GM06990 (cell line): ENCODE results near the gene STK24.
A peak's percentile ranks its signal among the peaks of the same experiment; 100 is the strongest.

ENCODE experiments used
- DNase-seq: peaks from one replicate; pipeline ENCODE4 v3.0.0-alpha.2; 2011; ENCODE audit not compliant: insufficient read length; ENCODE audit errors: extremely low read depth
- H3K27me3 ChIP-seq: replicated peaks from 2 replicates; pipeline ENCODE4 v1.6.0; 2011; ENCODE audit warnings: low read length; ENCODE audit not compliant: control insufficient read depth, insufficient read depth
- H3K36me3 ChIP-seq: 2 replicates; pipeline ENCODE4 v1.5.1; 2011; ENCODE audit warnings: low read length; ENCODE audit not compliant: control insufficient read depth, insufficient read depth
- H3K4me3 ChIP-seq: replicated peaks from 2 replicates; pipeline ENCODE4 v1.5.1; 2011; ENCODE audit warnings: low read depth, mild to moderate bottlenecking, control low read depth, low read length
- TF ChIP-seq, protein P1 (sequence below): IDR thresholded peaks from 2 replicates; pipeline ENCODE4 v1.5.1; 2011; ENCODE audit warnings: low read length, control low read depth, mild to moderate bottlenecking, inconsistent platforms; ENCODE audit not compliant: insufficient read depth, poor library complexity, severe bottlenecking

Gene STK24

GRCh38 chr13:98548230-98548629, 28.7 kb downstream of the STK24 start:
- TF ChIP-seq, protein P1, sequence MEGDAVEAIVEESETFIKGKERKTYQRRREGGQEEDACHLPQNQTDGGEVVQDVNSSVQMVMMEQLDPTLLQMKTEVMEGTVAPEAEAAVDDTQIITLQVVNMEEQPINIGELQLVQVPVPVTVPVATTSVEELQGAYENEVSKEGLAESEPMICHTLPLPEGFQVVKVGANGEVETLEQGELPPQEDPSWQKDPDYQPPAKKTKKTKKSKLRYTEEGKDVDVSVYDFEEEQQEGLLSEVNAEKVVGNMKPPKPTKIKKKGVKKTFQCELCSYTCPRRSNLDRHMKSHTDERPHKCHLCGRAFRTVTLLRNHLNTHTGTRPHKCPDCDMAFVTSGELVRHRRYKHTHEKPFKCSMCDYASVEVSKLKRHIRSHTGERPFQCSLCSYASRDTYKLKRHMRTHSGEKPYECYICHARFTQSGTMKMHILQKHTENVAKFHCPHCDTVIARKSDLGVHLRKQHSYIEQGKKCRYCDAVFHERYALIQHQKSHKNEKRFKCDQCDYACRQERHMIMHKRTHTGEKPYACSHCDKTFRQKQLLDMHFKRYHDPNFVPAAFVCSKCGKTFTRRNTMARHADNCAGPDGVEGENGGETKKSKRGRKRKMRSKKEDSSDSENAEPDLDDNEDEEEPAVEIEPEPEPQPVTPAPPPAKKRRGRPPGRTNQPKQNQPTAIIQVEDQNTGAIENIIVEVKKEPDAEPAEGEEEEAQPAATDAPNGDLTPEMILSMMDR = no peak
- H3K36me3 ChIP-seq = peaks cover 7% of the 10 kb centered on the region
- no peak for DNase-seq
- H3K4me3 ChIP-seq = no peak overlapping the region
- H3K27me3 ChIP-seq = no peaks in the 10 kb centered on the region

- H3K36me3 ChIP-seq = peaks cover 7% of the 10 kb centered on the region
- TF ChIP-seq, protein P1 = no peak
- H3K4me3 ChIP-seq = no peak overlapping the region
- DNase-seq = no peak
- no peaks in the 10 kb centered on the region for H3K27me3 ChIP-seq
Observed at GRCh38 chr13:98547455-98547854, 29.5 kb downstream of the STK24 start.

GRCh38 chr13:98546402-98546801, 30.5 kb downstream of the STK24 start:
- no peak overlapping the region for H3K4me3 ChIP-seq
- TF ChIP-seq, protein P1 = no peak

GRCh38 chr13:98544104-98544710, 32.7 kb downstream of the STK24 start:
- no peaks in the 10 kb centered on the region for H3K27me3 ChIP-seq
- no peak overlapping the region for H3K4me3 ChIP-seq
- no peak for DNase-seq
- peaks cover 1% of the 10 kb centered on the region; the same call in 1 of the 2 replicates for H3K36me3 ChIP-seq
- TF ChIP-seq, protein P1 = no peak

More at GRCh38 chr13:98546402-98546801, 30.5 kb downstream of the STK24 start:
- no peaks in the 10 kb centered on the region for H3K27me3 ChIP-seq
- H3K36me3 ChIP-seq = peaks cover 7% of the 10 kb centered on the region; the same call in 1 of the 2 replicates
- DNase-seq = no peak

DNA sequence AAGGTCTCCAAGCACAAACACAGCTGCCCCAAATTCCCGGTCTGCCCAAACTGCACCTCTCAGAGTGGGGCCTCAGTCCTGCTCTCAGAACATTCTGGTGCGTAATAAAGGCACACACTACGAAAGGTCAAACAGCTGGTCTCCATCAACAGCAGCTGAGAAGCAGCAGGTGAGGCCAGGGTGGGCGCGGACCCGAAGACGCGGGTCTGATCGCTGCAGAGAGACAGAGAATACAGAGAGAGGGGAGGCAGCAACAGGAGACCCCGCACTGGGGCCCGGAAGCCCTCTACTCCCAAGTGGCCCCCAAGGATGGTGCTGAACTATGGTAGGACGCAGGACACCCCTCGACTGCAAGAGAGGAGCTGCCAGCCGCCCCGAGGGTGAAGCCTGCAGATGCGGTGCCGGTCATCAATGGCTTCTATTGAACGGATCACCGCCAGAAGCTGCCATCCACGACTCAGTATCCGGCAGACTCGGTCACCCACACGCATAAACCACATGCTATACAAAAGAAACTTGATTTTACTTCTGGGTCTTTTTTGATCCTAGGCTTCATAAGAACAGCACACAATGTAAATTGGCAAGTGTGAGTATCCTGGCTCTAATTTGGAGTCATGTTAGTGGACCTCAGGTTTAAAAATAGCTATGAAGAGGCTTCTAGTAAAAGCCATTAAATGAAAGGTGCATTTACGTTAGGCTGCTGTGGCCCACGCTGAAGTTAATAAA, 33.4 kb downstream of the STK24 start:
- TF ChIP-seq, protein P1 = no peak
- no peak for DNase-seq
- no peaks in the 10 kb centered on the region; the same call in 1 of the 2 replicates for H3K36me3 ChIP-seq
- peak overlapping the region; percentile 12; the same call in 1 of the 2 replicates for H3K4me3 ChIP-seq
- no peaks in the 10 kb centered on the region for H3K27me3 ChIP-seq
